NT2/D1 (cell line): Measurements from ENCODE around the gene TEX2.

Source experiments
- DNase-seq: peaks from one replicate; pipeline ENCODE4 v3.0.0-alpha.2; 2011; ENCODE audit warnings: low read depth, low spot score
- H3K27me3 ChIP-seq: 2 replicates; pipeline ENCODE4 v1.6.0; 2011; ENCODE audit warnings: mild to moderate bottlenecking; ENCODE audit not compliant: insufficient read length, insufficient read depth
- H3K36me3 ChIP-seq: 2 replicates; pipeline ENCODE4 v1.6.1; 2011; ENCODE audit warnings: mild to moderate bottlenecking, low read length, mixed read lengths; ENCODE audit not compliant: insufficient read depth, insufficient read length
- H3K4me1 ChIP-seq: 2 replicates; pipeline ENCODE4 v1.5.1; 2011; ENCODE audit not compliant: insufficient read depth, insufficient read length
- H3K4me3 ChIP-seq: 2 replicates; pipeline ENCODE4 v1.5.1; 2011; ENCODE audit warnings: low read depth; ENCODE audit not compliant: insufficient read length
- H3K9ac ChIP-seq: 2 replicates; pipeline ENCODE4 v1.6.0; 2011; ENCODE audit warnings: low read depth; ENCODE audit not compliant: insufficient read length
- H3K9me3 ChIP-seq: 2 replicates; pipeline ENCODE4 v1.5.1; 2011; ENCODE audit warnings: mild to moderate bottlenecking, low read length; ENCODE audit not compliant: insufficient read depth
- SUZ12 ChIP-seq: IDR thresholded peaks from 2 replicates; pipeline ENCODE4 v1.6.1; 2011; ENCODE audit not compliant: insufficient read length, insufficient read depth; ENCODE audit errors: extremely low read depth
- YY1 ChIP-seq: IDR thresholded peaks from 2 replicates; pipeline ENCODE4 v1.6.1; 2011; ENCODE audit not compliant: insufficient read length, insufficient read depth
- ZNF274 ChIP-seq: IDR thresholded peaks from 2 replicates; pipeline ENCODE4 v1.6.1; 2011; ENCODE audit warnings: mild to moderate bottlenecking, low read depth, low read length

TEX2 gene

GRCh38 chr17:64166876-64167275 lies 96.2 kb downstream of the TEX2 start:
- no peak for DNase-seq
- no peak for TF ChIP-seq YY1
- no peak for TF ChIP-seq SUZ12
- TF ChIP-seq ZNF274, result no peak
- Histone ChIP-seq H3K9ac (no peak overlapping the region), H3K36me3 (peaks cover 9% of the 10 kb centered on the region), H3K27me3 (no peaks in the 10 kb centered on the region), H3K4me1 (no peaks in the 10 kb centered on the region), H3K4me3 (no peak overlapping the region), H3K9me3 (no peaks in the 10 kb centered on the region)

- H3K36me3 ChIP-seq, result peaks cover 13% of the 10 kb centered on the region
- no peak for TF ChIP-seq YY1
- no peak for TF ChIP-seq SUZ12
- TF ChIP-seq ZNF274, result no peak
- H3K9me3 ChIP-seq, result no peaks in the 10 kb centered on the region
Measured at GRCh38 chr17:64165347-64165746, 97.7 kb downstream of the TEX2 start.

GRCh38 chr17:64164596-64165285 lies 98.3 kb downstream of the TEX2 start:
- no peak for TF ChIP-seq ZNF274
- no peak for TF ChIP-seq SUZ12
- no peak for TF ChIP-seq YY1
- Histone ChIP-seq H3K36me3 (peaks cover 14% of the 10 kb centered on the region), H3K27me3 (no peaks in the 10 kb centered on the region), H3K9me3 (no peaks in the 10 kb centered on the region), H3K9ac (no peak overlapping the region), H3K4me1 (no peaks in the 10 kb centered on the region), H3K4me3 (no peak overlapping the region)
- no peak for DNase-seq

More at GRCh38 chr17:64165347-64165746, 97.7 kb downstream of the TEX2 start:
- no peak overlapping the region for H3K9ac ChIP-seq
- DNase-seq, result no peak
- H3K4me1 ChIP-seq, result no peaks in the 10 kb centered on the region
- no peaks in the 10 kb centered on the region for H3K27me3 ChIP-seq
- no peak overlapping the region for H3K4me3 ChIP-seq

- Histone ChIP-seq H3K4me3 (no peak overlapping the region), H3K27me3 (no peaks in the 10 kb centered on the region), H3K4me1 (peaks cover 5% of the 10 kb centered on the region), H3K9me3 (no peaks in the 10 kb centered on the region), H3K9ac (no peak overlapping the region), H3K36me3 (peaks cover 14% of the 10 kb centered on the region)
- TF ChIP-seq SUZ12, result no peak
- no peak for TF ChIP-seq ZNF274
- TF ChIP-seq YY1, result no peak
- DNase-seq, result no peak
Measured at GRCh38 chr17:64163468-64163867, 99.6 kb downstream of the TEX2 start.

- peaks cover 14% of the 10 kb centered on the region for H3K36me3 ChIP-seq
- TF ChIP-seq SUZ12 (no peak), ZNF274 (no peak), YY1 (no peak)
- no peak overlapping the region for H3K4me3 ChIP-seq
- no peaks in the 10 kb centered on the region for H3K9me3 ChIP-seq
- DNase-seq, result no peak
- H3K27me3 ChIP-seq, result no peaks in the 10 kb centered on the region
- peaks cover 13% of the 10 kb centered on the region for H3K4me1 ChIP-seq
- no peak overlapping the region for H3K9ac ChIP-seq
Measured at GRCh38 chr17:64162554-64162953, 100.5 kb downstream of the TEX2 start.

GRCh38 chr17:64161380-64162176 lies 101.5 kb downstream of the TEX2 start:
- Histone ChIP-seq H3K4me3 (no peak overlapping the region), H3K4me1 (peaks cover 13% of the 10 kb centered on the region), H3K36me3 (peaks cover 14% of the 10 kb centered on the region), H3K9me3 (no peaks in the 10 kb centered on the region), H3K9ac (no peak overlapping the region), H3K27me3 (no peaks in the 10 kb centered on the region)
- no peak for DNase-seq
- TF ChIP-seq ZNF274 (no peak), YY1 (no peak), SUZ12 (no peak)

- Histone ChIP-seq H3K9me3 (no peaks in the 10 kb centered on the region), H3K27me3 (no peaks in the 10 kb centered on the region), H3K36me3 (peaks cover 7% of the 10 kb centered on the region), H3K9ac (no peak overlapping the region), H3K4me3 (no peak overlapping the region), H3K4me1 (peaks cover 16% of the 10 kb centered on the region)
- no peak for DNase-seq
- no peak for TF ChIP-seq ZNF274
- no peak for TF ChIP-seq YY1
- TF ChIP-seq SUZ12, result no peak
Measured at GRCh38 chr17:64160378-64160777, 102.7 kb downstream of the TEX2 start.
